GM12878 (cell line): ENCODE results near the gene NEFH. TPM values are rescaled to one million over a fixed set of nuclear protein-coding genes. Genes with fewer than 3 reads are reported as not detected.

Experiments used
- ATAC-seq: fragments of 200-7000 bp; cut with Tn5 transposase; 3 replicates; pipeline ENCODE4 v1.9.1; 2020; ENCODE audit warnings: mild to moderate bottlenecking, moderate library complexity
- BruUV-seq: library from RNA; stranded (reverse); fragments of 400-500 nt; replicated peaks from 2 replicates; lab custom pipeline; 2021; lab: Mats Ljungman, UMichigan
- CTCF ChIA-PET: fragments of 300-600 bp; sonication (Branson Sonifier 250); formaldehyde crosslinking; extraction: SDS; loops from one replicate; lab custom pipeline; 2021; ENCODE audit warnings: inconsistent platforms; lab: Yijun Ruan, JAX
- POLR2A ChIA-PET: fragments of 350-600 bp; formaldehyde crosslinking; extraction: SDS; loops from one replicate; lab custom pipeline; 2021; ENCODE audit warnings: inconsistent platforms; lab: Charles Lee
- RAD21 ChIA-PET: fragments of 300-600 bp; sonication (Branson Sonifier 250); formaldehyde crosslinking; loops from one replicate; lab custom pipeline; 2023; ENCODE audit warnings: antibody characterized with exemption; ENCODE audit not compliant: unreplicated experiment; lab: Charles Lee
- SMC1A ChIA-PET: fragments of 300-600 bp; sonication (Branson Sonifier 250); formaldehyde crosslinking; loops from one replicate; lab custom pipeline; 2023; ENCODE audit not compliant: unreplicated experiment, uncharacterized antibody; lab: Charles Lee
- DNase-seq: peaks from one replicate; pipeline ENCODE4 v3.0.0-alpha.2; 2011; ENCODE audit warnings: low read depth, low spot score
- FAIRE-seq: peaks from 3 replicates; lab custom pipeline; 2011; peaks lifted over from hg19 to GRCh38; lab: Jason Lieb, UNC
- H2AFZ ChIP-seq: 2 replicates; pipeline ENCODE4 v1.6.0; 2011; ENCODE audit warnings: low read depth, low read length, control low read depth; ENCODE audit not compliant: control insufficient read depth
- H3K27ac ChIP-seq: 2 replicates; pipeline ENCODE4 v1.5.1; 2011; ENCODE audit warnings: control low read depth; ENCODE audit not compliant: control insufficient read depth, insufficient read depth
- H3K27me3 ChIP-seq, 2 experiments: replicated peaks in 1 of 2; 2 replicates each; pipeline versions ENCODE4 v1.6.0 to v1.6.1; 2011; ENCODE audit warnings: low read length in 1 of 2; ENCODE audit not compliant: control insufficient read depth in 2 of 2, insufficient read depth in 2 of 2
- H3K36me3 ChIP-seq, 2 experiments: 2 replicates each; pipeline ENCODE4 v1.5.1; 2011; ENCODE audit warnings: low read length in 1 of 2; ENCODE audit not compliant: control insufficient read depth in 2 of 2, insufficient read depth in 2 of 2
- H3K4me1 ChIP-seq: 2 replicates; pipeline ENCODE4 v1.6.1; 2011; ENCODE audit warnings: mild to moderate bottlenecking, low read length, moderate library complexity, mixed read lengths; ENCODE audit not compliant: control insufficient read depth, insufficient read depth
- H3K4me2 ChIP-seq: 2 replicates; pipeline ENCODE4 v1.6.0; 2011; ENCODE audit warnings: control low read depth; ENCODE audit not compliant: control insufficient read depth, insufficient read depth
- H3K4me3 ChIP-seq: fragments of 200-600 bp; sonication (generic); 2 replicates; pipeline ENCODE4 v1.5.1; 2016
- H3K79me2 ChIP-seq: 2 replicates; pipeline ENCODE4 v1.6.0; 2011; ENCODE audit warnings: low read length; ENCODE audit not compliant: control insufficient read depth, insufficient read depth
- H3K9ac ChIP-seq: 2 replicates; pipeline ENCODE4 v1.8.0; 2011; ENCODE audit warnings: low read length, control low read depth, mixed read lengths; ENCODE audit not compliant: control insufficient read depth, insufficient read depth
- H3K9me3 ChIP-seq: replicated peaks from 3 replicates; pipeline ENCODE4 v1.5.1; 2011; ENCODE audit warnings: mild to moderate bottlenecking, low read length; ENCODE audit not compliant: control insufficient read depth, insufficient read depth
- H4K20me1 ChIP-seq: 2 replicates; pipeline ENCODE4 v1.6.0; 2011; ENCODE audit not compliant: control insufficient read depth, insufficient read depth
- BCLAF1 ChIP-seq: fragments of 450-650 bp; IDR thresholded peaks from 2 replicates; pipeline ENCODE4 v1.6.1; 2017; ENCODE audit warnings: antibody characterized with exemption, mild to moderate bottlenecking, moderate library complexity
- POLR2AphosphoS2 ChIP-seq: IDR thresholded peaks from 2 replicates; pipeline ENCODE4 v1.6.1; 2011; ENCODE audit warnings: low read depth, mild to moderate bottlenecking, low read length, improper control_type of control experiment, moderate library complexity
- POU2F2 ChIP-seq: IDR thresholded peaks from 3 replicates; pipeline ENCODE4 v1.6.1; 2011; ENCODE audit warnings: low read depth, mild to moderate bottlenecking, low read length, borderline replicate concordance
- SPI1 ChIP-seq: IDR thresholded peaks from 2 replicates; pipeline ENCODE4 v1.6.1; 2011; ENCODE audit warnings: low read depth, mild to moderate bottlenecking, low read length, moderate library complexity, borderline replicate concordance; ENCODE audit not compliant: insufficient read depth
- WGBS: methylation state at CpG from one replicate; pipeline ENCODE4 v1.1.6; 2016; ENCODE audit warnings: low lambda C conversion rate; ENCODE audit not compliant: insufficient replicate concordance, insufficient coverage; ENCODE audit errors: missing lambda C conversion rate; 5-methylcytosine and 5-hydroxymethylcytosine counted together
- in situ Hi-C: fragments of 300-500 bp; cut with MboI; formaldehyde crosslinking; loops from 9 replicates; pipeline ENCODE4 v1.14.3; 2018; ENCODE audit warnings: mixed read lengths
- intact Hi-C: fragments of 100-400 bp; cut with micrococcal nuclease; formaldehyde crosslinking; loops from one replicate; pipeline ENCODE4 v1.14.2; 2022; ENCODE audit not compliant: unreplicated experiment
- polyA plus RNA-seq, 11 experiments: library from polyadenylated mRNA; depleted of rRNA in 4 of 11; unstranded in 6 of 11; stranded (reverse) in 5 of 11; fragments of >200 nt; fragmentation: Nextera tagmentation in 4 of 11; fragmentation: Illumina TruSeq in 1 of 11; extraction: Ambion mirVana in 4 of 11; extraction: Trizol in 1 of 11; gene quantifications; 1 replicate in 1 of 11; 2 replicates in 10 of 11; pipeline versions ENCODE4 v1.2.1 to v1.2.3, GENCODE V29; 2011 to 2016; ENCODE audit warnings: inconsistent platforms in 2 of 11, missing spikeins in 2 of 11, low read depth in 1 of 11
- total RNA-seq, 4 experiments: library from RNA; depleted of rRNA in 3 of 4; stranded (reverse); fragments of >200 nt in 3 of 4; fragmentation: Illumina TruSeq in 1 of 4; extraction: Trizol in 1 of 4; gene quantifications; 2 replicates each; pipeline versions ENCODE4 v1.2.1 to v1.2.3, GENCODE V29; 2013 to 2021

NEFH gene
- total and polyA plus RNA-seq, 10 of the 15 experiments (the other 5 are each of a cell fraction or from before 2014, with no cell fraction given), result 0.02 to 0.25 (median 0.09) TPM

GRCh38 chr22:29518427-29518826, 38.4 kb downstream of the NEFH start:
- Histone ChIP-seq H3K4me3 (no peak overlapping the region), H3K36me3 (peaks cover 28 to 32% of the 10 kb centered on the region in 2 experiments), H3K4me1 (no peaks in the 10 kb centered on the region), H2AFZ (no peak overlapping the region), H3K9ac (no peak overlapping the region), H4K20me1 (no peaks in the 10 kb centered on the region), H3K27me3 (no peaks in the 10 kb centered on the region), H3K27ac (no peak overlapping the region), H3K4me2 (no peak overlapping the region), H3K79me2 (no peaks in the 10 kb centered on the region), H3K9me3 (no peaks in the 10 kb centered on the region)
- CTCF ChIA-PET, result interaction anchor here (1.2 kb wide), 1 partner anchor 10 kb away, joined by 3 read pairs; no protein-coding TSS in a partner anchor
- intact Hi-C loops, result no loop called here
- in situ Hi-C loops, result no loop called here
- 98% methylated on average over 5 of the region's 5 CpGs for WGBS
- no peak for FAIRE-seq
- SMC1A ChIA-PET, result no interaction called here
- RAD21 ChIA-PET, result no interaction called here
- TF ChIP-seq BCLAF1 (no peak), SPI1 (no peak), POU2F2 (no peak), POLR2AphosphoS2 (no peak)
- POLR2A ChIA-PET, result no interaction called here
- no peak for ATAC-seq
- DNase-seq, result no peak
- no TSS peak for BruUV-seq
